A549 (cell line): ENCODE data around the gene BCAT1.
"Not testable (repeated sequence)": the region's sequence is repeated elsewhere in the genome, so short reads cannot be mapped to it uniquely, and the experiment has no call there.

ENCODE experiments used
- EP300 ChIP-seq, 2 experiments: fragments of >200 bp; sonication (Bioruptor Twin); formaldehyde crosslinking; IDR thresholded peaks; 2 replicates in 1 of 2; 3 replicates in 1 of 2; pipeline ENCODE4 v1.6.1; 2016 to 2017
- HOXA7 ChIP-seq: fragments of 250-450 bp; sonication (Bioruptor Pico); IDR thresholded peaks from 2 replicates; pipeline ENCODE4 v1.5.0; 2020; ENCODE audit warnings: mild to moderate bottlenecking, moderate library complexity
- HOXB5 ChIP-seq: fragments of 250-450 bp; sonication (Bioruptor Pico); IDR thresholded peaks from 2 replicates; pipeline ENCODE4 v1.5.0; 2020; ENCODE audit warnings: mild to moderate bottlenecking, moderate library complexity
- MAZ ChIP-seq: fragments of 150-350 bp; IDR thresholded peaks from 2 replicates; pipeline ENCODE4 v1.6.1; 2014; ENCODE audit warnings: antibody characterized with exemption, low read depth, low read length, borderline replicate concordance
- POLR2A ChIP-seq: IDR thresholded peaks from 2 replicates; pipeline ENCODE4 v1.6.1; 2012; ENCODE audit warnings: mild to moderate bottlenecking, low read length
- RAD21 ChIP-seq, 2 experiments: fragments of >200 bp in 1 of 2; sonication (Bioruptor Twin) in 1 of 2; formaldehyde crosslinking in 1 of 2; IDR thresholded peaks in 1 of 2; conservative IDR thresholded peaks in 1 of 2; 2 replicates in 1 of 2; 3 replicates in 1 of 2; pipeline ENCODE4 v1.6.1; 2012 to 2018; ENCODE audit warnings: inconsistent platforms in 1 of 2
- RNF2 ChIP-seq: fragments of 200-600 bp; sonication (generic); IDR thresholded peaks from 2 replicates; pipeline ENCODE4 v1.6.1; 2016; ENCODE audit warnings: low read depth, mild to moderate bottlenecking, antibody characterized with exemption, moderate library complexity, borderline replicate concordance
- ZSCAN20 ChIP-seq: fragments of 250-450 bp; sonication (Bioruptor Pico); IDR thresholded peaks from 2 replicates; pipeline ENCODE4 v1.8.0; 2022; ENCODE audit warnings: mild to moderate bottlenecking, moderate library complexity
- TF ChIP-seq, protein P1 (sequence below): fragments of 200-600 bp; sonication (generic); IDR thresholded peaks from 2 replicates; pipeline ENCODE4 v1.6.1; 2016; ENCODE audit warnings: antibody characterized with exemption, mild to moderate bottlenecking, moderate library complexity
- TF ChIP-seq, protein P2 (sequence below): fragments of >200 bp; sonication (Bioruptor Twin); formaldehyde crosslinking; IDR thresholded peaks from 3 replicates; pipeline ENCODE4 v1.5.1; 2016
- TF ChIP-seq, protein P3 (sequence below): fragments of 250-450 bp; sonication (Bioruptor Pico); IDR thresholded peaks from 2 replicates; pipeline ENCODE4 v1.5.0; 2021; ENCODE audit warnings: mild to moderate bottlenecking, moderate library complexity, borderline replicate concordance
- TF ChIP-seq, protein P4 (sequence below): fragments of 450-650 bp; IDR thresholded peaks from 2 replicates; pipeline ENCODE4 v1.6.1; 2014; ENCODE audit warnings: antibody characterized with exemption

DNA sequence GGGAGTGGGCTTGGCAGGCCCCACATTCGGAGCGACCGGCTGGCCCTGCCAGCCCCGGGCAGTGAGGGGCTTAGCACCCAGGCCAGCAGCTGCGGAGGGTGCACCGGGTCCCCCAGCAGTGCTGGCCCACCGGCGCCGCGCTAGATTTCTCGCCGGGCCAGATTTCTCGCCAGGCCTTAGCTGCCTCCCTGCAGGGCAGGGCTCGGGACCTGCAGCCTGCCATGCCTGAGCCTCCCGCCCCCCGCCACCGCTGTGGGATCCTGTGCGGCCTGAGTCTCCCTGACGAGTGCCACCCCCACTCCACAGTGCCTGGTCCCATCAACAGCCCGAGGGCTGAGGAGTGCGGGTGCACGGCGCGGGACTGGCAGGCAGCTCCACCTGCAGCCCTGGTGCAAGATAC, 82.8 kb downstream of the BCAT1 start:
- TF ChIP-seq, protein P1, sequence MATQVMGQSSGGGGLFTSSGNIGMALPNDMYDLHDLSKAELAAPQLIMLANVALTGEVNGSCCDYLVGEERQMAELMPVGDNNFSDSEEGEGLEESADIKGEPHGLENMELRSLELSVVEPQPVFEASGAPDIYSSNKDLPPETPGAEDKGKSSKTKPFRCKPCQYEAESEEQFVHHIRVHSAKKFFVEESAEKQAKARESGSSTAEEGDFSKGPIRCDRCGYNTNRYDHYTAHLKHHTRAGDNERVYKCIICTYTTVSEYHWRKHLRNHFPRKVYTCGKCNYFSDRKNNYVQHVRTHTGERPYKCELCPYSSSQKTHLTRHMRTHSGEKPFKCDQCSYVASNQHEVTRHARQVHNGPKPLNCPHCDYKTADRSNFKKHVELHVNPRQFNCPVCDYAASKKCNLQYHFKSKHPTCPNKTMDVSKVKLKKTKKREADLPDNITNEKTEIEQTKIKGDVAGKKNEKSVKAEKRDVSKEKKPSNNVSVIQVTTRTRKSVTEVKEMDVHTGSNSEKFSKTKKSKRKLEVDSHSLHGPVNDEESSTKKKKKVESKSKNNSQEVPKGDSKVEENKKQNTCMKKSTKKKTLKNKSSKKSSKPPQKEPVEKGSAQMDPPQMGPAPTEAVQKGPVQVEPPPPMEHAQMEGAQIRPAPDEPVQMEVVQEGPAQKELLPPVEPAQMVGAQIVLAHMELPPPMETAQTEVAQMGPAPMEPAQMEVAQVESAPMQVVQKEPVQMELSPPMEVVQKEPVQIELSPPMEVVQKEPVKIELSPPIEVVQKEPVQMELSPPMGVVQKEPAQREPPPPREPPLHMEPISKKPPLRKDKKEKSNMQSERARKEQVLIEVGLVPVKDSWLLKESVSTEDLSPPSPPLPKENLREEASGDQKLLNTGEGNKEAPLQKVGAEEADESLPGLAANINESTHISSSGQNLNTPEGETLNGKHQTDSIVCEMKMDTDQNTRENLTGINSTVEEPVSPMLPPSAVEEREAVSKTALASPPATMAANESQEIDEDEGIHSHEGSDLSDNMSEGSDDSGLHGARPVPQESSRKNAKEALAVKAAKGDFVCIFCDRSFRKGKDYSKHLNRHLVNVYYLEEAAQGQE: not testable (repeated sequence)
- not testable (repeated sequence) for TF ChIP-seq RAD21 (conservative IDR thresholded peaks at IDR 0.05 in 1 of 2, IDR thresholded peaks at IDR 0.05 in 1 of 2); POLR2A; EP300 (IDR thresholded peaks at IDR 0.05); MAZ; HOXA7 (CRISPR knock-in tag); HOXB5 (CRISPR knock-in tag); RNF2; ZSCAN20 (CRISPR knock-in tag)
- TF ChIP-seq, protein P2, sequence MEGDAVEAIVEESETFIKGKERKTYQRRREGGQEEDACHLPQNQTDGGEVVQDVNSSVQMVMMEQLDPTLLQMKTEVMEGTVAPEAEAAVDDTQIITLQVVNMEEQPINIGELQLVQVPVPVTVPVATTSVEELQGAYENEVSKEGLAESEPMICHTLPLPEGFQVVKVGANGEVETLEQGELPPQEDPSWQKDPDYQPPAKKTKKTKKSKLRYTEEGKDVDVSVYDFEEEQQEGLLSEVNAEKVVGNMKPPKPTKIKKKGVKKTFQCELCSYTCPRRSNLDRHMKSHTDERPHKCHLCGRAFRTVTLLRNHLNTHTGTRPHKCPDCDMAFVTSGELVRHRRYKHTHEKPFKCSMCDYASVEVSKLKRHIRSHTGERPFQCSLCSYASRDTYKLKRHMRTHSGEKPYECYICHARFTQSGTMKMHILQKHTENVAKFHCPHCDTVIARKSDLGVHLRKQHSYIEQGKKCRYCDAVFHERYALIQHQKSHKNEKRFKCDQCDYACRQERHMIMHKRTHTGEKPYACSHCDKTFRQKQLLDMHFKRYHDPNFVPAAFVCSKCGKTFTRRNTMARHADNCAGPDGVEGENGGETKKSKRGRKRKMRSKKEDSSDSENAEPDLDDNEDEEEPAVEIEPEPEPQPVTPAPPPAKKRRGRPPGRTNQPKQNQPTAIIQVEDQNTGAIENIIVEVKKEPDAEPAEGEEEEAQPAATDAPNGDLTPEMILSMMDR: not testable (repeated sequence)
- TF ChIP-seq, protein P3, sequence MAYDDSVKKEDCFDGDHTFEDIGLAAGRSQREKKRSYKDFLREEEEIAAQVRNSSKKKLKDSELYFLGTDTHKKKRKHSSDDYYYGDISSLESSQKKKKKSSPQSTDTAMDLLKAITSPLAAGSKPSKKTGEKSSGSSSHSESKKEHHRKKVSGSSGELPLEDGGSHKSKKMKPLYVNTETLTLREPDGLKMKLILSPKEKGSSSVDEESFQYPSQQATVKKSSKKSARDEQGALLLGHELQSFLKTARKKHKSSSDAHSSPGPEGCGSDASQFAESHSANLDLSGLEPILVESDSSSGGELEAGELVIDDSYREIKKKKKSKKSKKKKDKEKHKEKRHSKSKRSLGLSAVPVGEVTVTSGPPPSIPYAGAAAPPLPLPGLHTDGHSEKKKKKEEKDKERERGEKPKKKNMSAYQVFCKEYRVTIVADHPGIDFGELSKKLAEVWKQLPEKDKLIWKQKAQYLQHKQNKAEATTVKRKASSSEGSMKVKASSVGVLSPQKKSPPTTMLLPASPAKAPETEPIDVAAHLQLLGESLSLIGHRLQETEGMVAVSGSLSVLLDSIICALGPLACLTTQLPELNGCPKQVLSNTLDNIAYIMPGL (CRISPR knock-in tag): not testable (repeated sequence)
- TF ChIP-seq, protein P4, sequence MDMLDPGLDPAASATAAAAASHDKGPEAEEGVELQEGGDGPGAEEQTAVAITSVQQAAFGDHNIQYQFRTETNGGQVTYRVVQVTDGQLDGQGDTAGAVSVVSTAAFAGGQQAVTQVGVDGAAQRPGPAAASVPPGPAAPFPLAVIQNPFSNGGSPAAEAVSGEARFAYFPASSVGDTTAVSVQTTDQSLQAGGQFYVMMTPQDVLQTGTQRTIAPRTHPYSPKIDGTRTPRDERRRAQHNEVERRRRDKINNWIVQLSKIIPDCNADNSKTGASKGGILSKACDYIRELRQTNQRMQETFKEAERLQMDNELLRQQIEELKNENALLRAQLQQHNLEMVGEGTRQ: not testable (repeated sequence)
